Measurements from ENCODE around the gene CRYBB1. TPM values are rescaled to one million over a fixed set of nuclear protein-coding genes. Genes with fewer than 3 reads are reported as not detected.

Gene CRYBB1
- total and polyA plus RNA-seq, 2 donors (not counting 3 experiments of a cell fraction or from before 2014, with no cell fraction given), result not detected

GRCh38 chr22:26660961-26661578, 43.2 kb upstream of the CRYBB1 start:
- intact Hi-C loops (cut with micrococcal nuclease), result no loop called here
- Histone ChIP-seq H3K79me2 (ENCODE audit: control insufficient read depth, insufficient read depth, low read length) (no peaks in the 10 kb centered on the region), H3K27ac (ENCODE audit: insufficient read depth, low read depth, low read length) (no peak overlapping the region), H4K20me1 (replicated peaks; ENCODE audit: control insufficient read depth, extremely low read depth, insufficient read depth, low read length) (no peaks in the 10 kb centered on the region), H3K9me3 (replicated peaks; ENCODE audit: control insufficient read depth, insufficient read depth, low read length) (no peaks in the 10 kb centered on the region), H3K9me1 (replicated peaks; ENCODE audit: control insufficient read depth, extremely low read depth, insufficient read depth, low read length) (no peaks in the 10 kb centered on the region), H3K9ac (replicated peaks; ENCODE audit: extremely low read depth, insufficient read depth, low read length) (no peak overlapping the region), H3K27me3 (ENCODE audit: control insufficient read depth in 2 of 2, insufficient read depth in 2 of 2, low read length in 2 of 2) (peaks cover 20 to 37% of the 10 kb centered on the region in 2 experiments), H2AFZ (ENCODE audit: low read depth, low read length) (no peak overlapping the region), H3K4me3 (replicated peaks in 1 of 3; ENCODE audit: insufficient read depth in 1 of 3, low read depth in 1 of 3, low read length in 3 of 3) (no peak overlapping the region), H3K4me1 (ENCODE audit: control insufficient read depth, extremely low read depth, insufficient read depth, low read length) (peaks cover 13% of the 10 kb centered on the region), H3K36me3 (ENCODE audit: control insufficient read depth in 2 of 2, extremely low read depth in 1 of 2, insufficient read depth in 2 of 2, low read length in 2 of 2) (no peaks in the 10 kb centered on the region), H3K4me2 (ENCODE audit: insufficient read depth, low read length) (no peak overlapping the region)
- BruUV-seq (replicated peaks), result no TSS peak
- no peak for DNase-seq (ENCODE audit: low read depth, low spot score)
- no peak for FAIRE-seq
- dilution Hi-C loops (cut with MboI; ENCODE audit: extremely low pct_ligation_motif_present, low sequenced_read_pairs), result no loop called here
- ChIA-PET POLR2A (no interaction called here), CTCF (interaction anchor here (2.9 kb wide), 1 partner anchor 297 kb away, joined by 8 read pairs; no protein-coding TSS in a partner anchor)
- TF ChIP-seq MYC (IDR thresholded peaks at IDR 0.05; ENCODE audit: low read depth, low read length), result no peak

DNA sequence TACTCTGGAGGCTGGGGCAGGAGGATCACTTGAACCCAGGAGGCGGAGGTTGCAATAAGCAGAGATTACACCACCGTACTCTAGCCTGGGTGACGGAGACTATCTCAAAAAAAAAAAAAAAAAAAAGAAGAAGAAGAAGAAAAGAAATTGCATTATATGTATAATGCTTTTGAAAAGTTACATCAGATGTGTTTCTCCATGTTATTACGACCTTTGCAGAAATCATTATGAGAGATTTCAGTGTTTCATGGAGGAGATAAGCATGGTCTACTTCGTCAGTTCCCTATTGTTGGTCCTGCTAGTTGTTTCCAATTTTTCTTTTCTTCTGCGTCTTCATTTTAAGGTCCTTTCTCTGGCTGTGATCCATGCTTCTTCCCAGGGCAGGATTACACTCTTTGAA, 42.5 kb upstream of the CRYBB1 start:
- CTCF ChIA-PET, result interaction anchor here (2.9 kb wide), 1 partner anchor 296 kb away, joined by 8 read pairs; no protein-coding TSS in a partner anchor
- H3K27ac ChIP-seq (ENCODE audit: insufficient read depth, low read depth, low read length), result no peak overlapping the region
- no peak overlapping the region for H2AFZ ChIP-seq (ENCODE audit: low read depth, low read length)
- no peaks in the 10 kb centered on the region for H3K79me2 ChIP-seq (ENCODE audit: control insufficient read depth, insufficient read depth, low read length)
- H4K20me1 ChIP-seq (replicated peaks; ENCODE audit: control insufficient read depth, extremely low read depth, insufficient read depth, low read length), result no peaks in the 10 kb centered on the region
- no peaks in the 10 kb centered on the region for H3K36me3 ChIP-seq (ENCODE audit: control insufficient read depth in 2 of 2, extremely low read depth in 1 of 2, insufficient read depth in 2 of 2, low read length in 2 of 2)
- no peaks in the 10 kb centered on the region for H3K9me3 ChIP-seq (replicated peaks; ENCODE audit: control insufficient read depth, insufficient read depth, low read length)
- DNase-seq (ENCODE audit: low read depth, low spot score) (no peak), FAIRE-seq (no peak)
- intact Hi-C loops (cut with micrococcal nuclease) (no loop called here), dilution Hi-C loops (cut with MboI; ENCODE audit: extremely low pct_ligation_motif_present, low sequenced_read_pairs) (no loop called here)
- peaks cover 22 to 41% of the 10 kb centered on the region in 2 experiments for H3K27me3 ChIP-seq (ENCODE audit: control insufficient read depth in 2 of 2, insufficient read depth in 2 of 2, low read length in 2 of 2)
- H3K9ac ChIP-seq (replicated peaks; ENCODE audit: extremely low read depth, insufficient read depth, low read length), result no peak overlapping the region
- no peaks in the 10 kb centered on the region for H3K9me1 ChIP-seq (replicated peaks; ENCODE audit: control insufficient read depth, extremely low read depth, insufficient read depth, low read length)
- POLR2A ChIA-PET, result no interaction called here
- TF ChIP-seq JUN (IDR thresholded peaks at IDR 0.05; ENCODE audit: borderline replicate concordance, insufficient read depth, insufficient read length, low read depth) (no peak), EZH2 (IDR thresholded peaks at IDR 0.05; ENCODE audit: borderline replicate concordance, low read depth, low read length, severe bottlenecking) (no peak), POLR2AphosphoS5 (IDR thresholded peaks at IDR 0.05; ENCODE audit: insufficient read depth, low read depth, low read length) (no peak)
- no peak overlapping the region for H3K4me3 ChIP-seq (replicated peaks in 1 of 3; ENCODE audit: insufficient read depth in 1 of 3, low read depth in 1 of 3, low read length in 3 of 3)
- BruUV-seq (replicated peaks), result no TSS peak
- no peak overlapping the region for H3K4me2 ChIP-seq (ENCODE audit: insufficient read depth, low read length)
- peaks cover 13% of the 10 kb centered on the region for H3K4me1 ChIP-seq (ENCODE audit: control insufficient read depth, extremely low read depth, insufficient read depth, low read length)

Data from endothelial cell of umbilical vein (primary cell).